GM21723 (cell line): ENCODE measurements around the gene MTCL3.

Source experiments
- ATAC-seq: cut with Tn5 transposase; IDR thresholded peaks from one replicate; pipeline ENCODE4 v1.9.1; 2021; ENCODE audit warnings: mild to moderate bottlenecking, moderate library complexity; ENCODE audit not compliant: unreplicated experiment

The MTCL3 gene

DNA sequence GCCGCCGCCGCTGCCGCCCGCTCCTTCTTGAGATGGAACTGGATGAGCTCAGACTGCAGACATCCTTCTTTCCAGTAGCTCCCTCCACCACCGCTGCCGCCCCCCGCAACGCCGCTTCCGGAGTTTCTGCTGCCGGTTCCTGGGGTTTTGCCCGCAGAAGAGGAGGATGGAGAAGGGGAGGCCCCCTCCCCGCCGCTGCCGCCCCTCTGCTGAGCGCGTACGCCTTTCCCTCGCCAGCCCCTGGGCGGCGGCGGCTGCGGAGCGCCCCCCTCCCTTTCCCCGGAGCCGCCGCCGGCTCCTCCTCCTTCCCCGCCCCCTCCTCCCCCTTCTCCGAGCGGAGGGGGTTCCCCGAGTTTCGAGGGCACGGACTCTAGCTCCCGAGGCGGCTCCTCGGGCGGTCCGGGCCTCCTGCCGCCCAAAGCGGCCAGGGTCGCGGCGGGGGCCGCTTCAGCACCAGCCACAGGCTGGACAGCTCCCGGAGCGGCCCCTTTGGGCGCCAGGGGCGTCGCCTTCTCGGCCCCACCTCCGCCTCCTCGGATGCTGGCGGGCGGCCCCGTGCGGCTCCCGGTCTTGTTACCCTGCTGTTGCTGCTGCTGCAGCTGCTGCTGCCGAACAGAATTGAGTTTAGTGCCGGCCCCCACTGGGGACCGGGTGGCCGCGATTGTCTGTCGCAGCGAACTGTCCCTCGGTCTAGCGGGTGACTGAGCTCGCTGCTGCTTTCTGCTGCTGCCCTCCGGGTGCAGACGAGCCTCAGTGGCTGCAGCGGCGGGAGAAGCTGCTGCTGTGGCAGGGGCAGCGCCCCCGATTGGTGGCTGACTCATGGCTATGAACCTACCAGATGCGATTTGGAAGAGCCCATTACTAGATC lies 3.1 kb downstream of the MTCL3 start:
- ATAC-seq: peak; percentile 73

DNA sequence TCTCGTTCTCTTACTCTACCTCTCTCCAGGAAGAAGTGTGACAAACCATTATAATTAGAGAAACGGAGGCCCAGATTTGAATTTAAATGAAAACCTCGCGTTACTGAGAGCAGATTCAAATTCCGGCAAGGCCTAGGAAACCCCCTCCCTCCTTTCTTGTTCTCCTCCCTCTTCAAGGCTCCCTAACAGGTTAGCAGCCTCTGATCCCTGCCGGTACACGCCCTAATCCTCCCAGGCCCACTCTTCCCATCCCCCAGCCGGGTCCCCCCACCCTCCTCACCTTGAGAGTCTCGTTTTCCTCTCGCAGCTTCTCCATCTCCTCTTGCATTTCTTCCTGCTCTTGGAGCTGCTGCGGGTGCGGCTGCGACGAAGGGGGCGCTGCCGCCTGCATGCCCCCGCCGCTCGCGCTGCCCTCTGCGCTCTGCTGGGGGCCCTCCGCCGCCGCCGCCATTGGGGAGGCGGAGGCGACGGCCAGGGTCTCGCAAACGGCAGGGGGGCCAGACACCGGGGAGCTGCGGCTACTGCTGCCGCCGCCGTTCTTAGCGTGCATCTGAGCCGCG lies 3.8 kb downstream of the MTCL3 start:
- ATAC-seq: peak; percentile 19

- no peak for ATAC-seq
Measured at GRCh38 chr6:127514773-127515227, 4.3 kb downstream of the MTCL3 start.

GRCh38 chr6:127514179-127514772 lies 4.9 kb downstream of the MTCL3 start:
- ATAC-seq: no peak

DNA sequence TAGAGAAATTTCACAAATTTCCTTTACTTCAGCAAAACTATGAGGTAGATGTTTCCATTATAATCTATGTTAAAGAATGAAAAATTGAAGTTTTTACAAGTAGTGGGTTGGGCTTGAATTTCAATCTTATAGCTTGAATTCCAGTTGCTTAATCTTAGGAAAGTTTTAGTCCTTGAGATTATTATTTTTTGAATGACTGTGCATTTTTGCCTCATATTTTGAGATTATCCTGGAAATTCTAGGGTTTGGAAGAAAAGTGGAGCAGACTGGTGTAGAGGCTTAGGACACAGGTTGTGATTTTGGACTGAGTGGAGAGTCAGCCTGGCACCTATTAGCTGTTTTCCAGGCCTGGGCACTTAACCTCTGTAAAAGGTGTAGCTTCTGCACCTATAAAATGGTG lies 5.7 kb downstream of the MTCL3 start:
- no peak for ATAC-seq

GRCh38 chr6:127510876-127511275 lies 8.3 kb downstream of the MTCL3 start:
- ATAC-seq: no peak

DNA sequence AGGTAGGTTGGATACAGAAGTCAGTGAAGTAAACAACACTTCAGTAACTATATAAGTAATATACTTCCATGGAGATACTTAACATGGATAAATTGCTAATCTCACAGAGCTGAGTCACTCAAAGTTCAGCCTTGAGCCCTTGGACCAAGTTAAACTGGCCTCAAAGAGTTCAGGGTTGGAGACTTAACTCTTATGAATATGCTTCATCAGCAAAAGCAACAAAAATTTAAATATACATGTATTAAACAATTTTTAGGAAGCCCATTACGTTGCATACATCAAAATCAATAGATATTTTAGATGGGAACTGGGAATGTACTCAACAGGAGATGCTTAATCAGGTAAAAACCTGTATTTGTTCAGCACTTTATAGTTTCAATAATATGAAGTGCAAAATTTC lies 12.2 kb downstream of the MTCL3 start:
- no peak for ATAC-seq

- no peak for ATAC-seq
Measured at GRCh38 chr6:127503022-127503421, 16.1 kb downstream of the MTCL3 start.

DNA sequence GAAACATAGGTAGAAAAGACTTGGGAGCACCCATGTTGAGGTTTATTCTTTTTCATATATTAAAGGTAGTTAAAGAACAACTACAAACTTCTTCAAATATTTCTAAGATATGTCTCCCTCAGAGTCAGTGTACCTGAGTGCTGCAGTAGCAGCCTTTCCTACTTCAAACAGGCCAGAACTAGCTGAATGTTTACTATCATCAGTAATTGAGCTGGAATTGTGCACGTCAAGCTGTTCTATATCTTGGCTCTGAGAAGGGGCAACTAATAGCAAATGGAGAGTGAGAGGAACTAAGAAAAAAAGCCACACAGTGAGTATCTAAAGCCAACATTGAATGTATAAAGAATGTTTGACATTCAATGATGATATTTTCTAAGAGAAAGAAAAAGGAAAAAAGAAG lies 21.7 kb downstream of the MTCL3 start:
- ATAC-seq: no peak

- ATAC-seq: no peak
Measured at GRCh38 chr6:127496471-127496870, 22.7 kb downstream of the MTCL3 start.

DNA sequence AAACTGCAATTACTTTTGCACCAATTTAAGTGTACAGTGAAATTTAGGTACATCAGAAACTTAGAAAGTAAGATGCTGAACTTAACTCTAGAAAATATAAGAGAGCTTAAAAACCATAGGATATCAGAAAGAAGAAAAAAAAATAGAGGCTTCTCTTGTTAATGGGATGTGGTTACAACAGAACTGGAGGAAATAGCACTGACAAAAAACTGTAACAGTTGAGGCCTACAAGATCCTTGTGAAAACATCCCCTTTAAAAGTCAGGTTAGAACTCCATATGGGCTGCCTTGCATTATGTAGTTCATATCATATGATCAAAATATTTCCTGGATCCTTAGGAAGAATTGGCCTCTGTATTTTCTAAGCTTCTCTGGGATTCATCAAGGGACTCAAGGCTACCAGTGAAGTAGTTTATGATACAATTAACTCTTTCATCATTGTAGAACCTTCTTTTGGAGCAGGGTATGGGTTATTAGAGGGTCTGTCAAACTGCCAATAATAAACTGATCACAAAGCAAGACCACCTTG lies 24.8 kb downstream of the MTCL3 start:
- ATAC-seq: no peak

- ATAC-seq: no peak
Measured at GRCh38 chr6:127489248-127489647, 29.9 kb downstream of the MTCL3 start.

DNA sequence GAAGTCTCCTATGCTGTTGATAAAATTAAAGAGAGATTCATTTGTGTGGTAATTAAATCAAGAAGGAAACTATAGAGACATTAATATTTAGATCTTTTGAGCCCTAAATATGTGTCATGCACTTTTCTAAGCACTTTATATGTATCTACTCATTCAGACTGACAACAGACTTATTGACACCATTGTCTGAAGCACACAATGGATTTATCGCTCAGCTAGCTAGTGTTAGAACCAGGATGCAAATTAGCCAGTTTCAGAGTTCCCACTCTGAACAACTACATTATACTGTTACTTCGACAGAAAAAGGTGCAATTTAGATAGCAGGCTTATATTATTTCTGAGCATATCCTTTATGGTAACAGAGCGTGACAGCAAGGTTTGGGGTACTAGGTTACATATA lies 32.2 kb downstream of the MTCL3 start:
- no peak for ATAC-seq

DNA sequence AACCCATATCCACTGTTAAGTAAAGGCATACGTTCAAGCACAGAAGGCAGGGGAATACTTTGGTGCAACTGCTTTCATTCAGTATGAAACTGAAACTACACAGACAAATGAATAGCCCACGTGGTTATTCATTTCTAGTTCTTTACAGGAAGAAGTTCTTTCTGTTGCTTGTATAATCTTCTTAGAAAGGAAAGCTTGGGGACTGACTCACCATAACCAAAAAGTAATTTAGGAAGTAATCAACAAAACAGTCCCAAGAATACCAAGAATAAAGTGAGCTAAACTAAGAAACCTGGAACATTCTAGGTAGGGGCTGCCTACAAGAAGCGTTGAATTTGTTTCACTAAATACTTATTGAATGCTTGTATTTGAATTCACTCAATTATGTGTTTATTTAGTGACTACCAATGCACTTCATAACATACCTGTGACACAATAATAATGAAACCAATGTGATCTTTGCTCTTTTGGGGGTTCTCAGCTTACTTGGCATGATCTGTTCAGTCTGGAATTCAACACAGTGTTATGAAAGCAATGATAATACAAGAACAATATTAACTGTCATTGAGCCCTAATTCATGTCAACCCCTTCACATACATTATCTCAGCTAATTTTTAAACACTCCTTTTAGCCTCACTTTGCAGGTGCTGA lies 34.8 kb downstream of the MTCL3 start:
- peak; percentile 100 for ATAC-seq

DNA sequence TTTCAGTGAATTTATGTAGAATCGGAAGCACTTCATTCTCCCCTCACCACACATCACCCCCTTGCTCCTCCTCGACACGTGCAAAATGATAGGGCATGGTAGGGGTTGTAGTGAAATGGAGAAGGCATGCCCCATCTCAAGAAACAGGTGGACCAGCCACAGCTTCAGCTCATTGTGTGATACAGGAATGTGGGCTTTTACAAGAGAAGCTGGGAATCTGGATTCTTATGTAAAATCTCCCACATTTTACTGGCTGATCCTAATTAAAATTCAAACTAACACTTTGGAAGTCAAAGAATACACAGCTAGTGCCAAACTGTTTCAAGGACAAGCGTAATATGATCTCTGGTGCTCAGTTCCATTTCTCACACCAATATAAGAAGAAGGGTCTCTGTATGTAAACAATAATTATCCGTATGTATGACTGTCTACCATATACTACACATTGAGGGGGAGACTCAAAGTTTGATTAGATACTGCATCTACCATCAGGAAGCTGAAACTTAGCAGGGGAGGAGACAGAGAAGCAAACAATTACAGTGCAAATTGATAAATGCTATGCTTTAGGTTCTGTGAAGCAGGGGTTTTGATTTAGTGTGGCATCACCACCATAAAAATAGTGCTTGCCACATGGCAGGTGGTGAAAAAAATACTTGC lies 35.6 kb downstream of the MTCL3 start:
- ATAC-seq: peak; percentile 16

DNA sequence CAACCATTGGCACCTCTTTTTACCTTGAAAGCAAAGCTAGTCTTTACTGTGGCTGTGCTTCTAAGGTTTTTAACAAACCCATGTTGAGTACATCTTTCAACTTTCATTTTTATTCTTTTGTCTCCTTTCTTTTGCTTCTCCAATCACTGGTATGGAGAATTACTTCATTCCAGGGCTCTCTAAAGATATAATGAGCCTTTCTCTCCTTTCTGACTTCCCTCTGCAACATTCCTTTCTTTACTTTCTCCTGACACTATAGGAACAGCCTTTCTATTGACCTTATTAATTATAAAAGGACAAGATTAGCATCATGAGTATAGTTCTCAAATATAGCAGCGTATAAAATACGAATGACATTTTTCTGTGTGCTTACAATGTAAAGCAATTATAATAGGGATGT lies 36.8 kb downstream of the MTCL3 start:
- no peak for ATAC-seq

GRCh38 chr6:127481628-127482027 lies 37.5 kb downstream of the MTCL3 start:
- ATAC-seq: no peak

GRCh38 chr6:127481111-127481510 lies 38.0 kb downstream of the MTCL3 start:
- no peak for ATAC-seq

DNA sequence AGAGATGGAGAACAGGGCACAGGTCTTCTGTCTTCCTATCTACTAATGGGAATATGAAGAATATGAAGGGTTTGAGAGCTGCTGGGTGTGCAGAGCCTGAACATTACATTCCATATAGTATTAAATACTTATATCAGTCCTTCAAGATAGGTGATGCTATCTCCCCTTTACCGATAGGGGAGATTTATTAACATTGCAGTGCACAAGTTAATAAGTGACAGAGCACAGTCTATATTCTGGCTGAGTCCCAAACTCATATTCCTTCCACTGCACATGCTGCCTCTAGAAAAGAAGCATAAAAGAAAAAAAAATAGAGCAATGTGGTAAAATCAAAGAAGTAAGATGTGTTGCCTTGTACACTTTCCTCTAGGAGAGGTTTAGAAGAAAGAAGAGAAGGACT lies 41.5 kb downstream of the MTCL3 start:
- ATAC-seq: no peak

DNA sequence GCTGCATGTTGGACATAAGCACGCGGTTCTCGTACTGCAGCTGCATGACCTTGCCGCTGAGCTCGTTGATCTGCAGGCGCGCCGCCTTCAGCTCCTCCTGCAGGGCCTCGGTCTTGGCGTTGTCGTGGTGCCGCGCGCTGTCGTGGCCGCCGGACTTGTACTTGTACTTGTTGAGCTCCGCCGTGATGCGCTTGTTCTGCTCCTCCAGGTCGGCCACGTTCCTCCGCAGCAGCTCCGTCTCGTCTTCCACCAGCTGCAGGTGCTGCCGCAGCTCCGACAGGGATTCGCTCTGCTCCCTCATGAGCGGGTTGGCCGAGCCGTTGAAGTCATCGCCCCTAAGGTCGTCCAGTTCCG lies 43.3 kb downstream of the MTCL3 start:
- ATAC-seq: no peak
